Stimulated activated CD4-positive, alpha-beta T cell treated with anti-CD3 and anti-CD28 coated beads, Interleukin-1b, Interleukin-23, amount 100 ng/mL, for 48 hours (primary cell): ENCODE results near the gene PREB.
"Not testable (repeated sequence)": the region's sequence is repeated elsewhere in the genome, so short reads cannot be mapped to it uniquely, and the experiment has no call there.

Source experiments
- DNase-seq: peaks from one replicate; pipeline ENCODE4 v3.0.0-alpha.2; 2020

The PREB gene, protein sequence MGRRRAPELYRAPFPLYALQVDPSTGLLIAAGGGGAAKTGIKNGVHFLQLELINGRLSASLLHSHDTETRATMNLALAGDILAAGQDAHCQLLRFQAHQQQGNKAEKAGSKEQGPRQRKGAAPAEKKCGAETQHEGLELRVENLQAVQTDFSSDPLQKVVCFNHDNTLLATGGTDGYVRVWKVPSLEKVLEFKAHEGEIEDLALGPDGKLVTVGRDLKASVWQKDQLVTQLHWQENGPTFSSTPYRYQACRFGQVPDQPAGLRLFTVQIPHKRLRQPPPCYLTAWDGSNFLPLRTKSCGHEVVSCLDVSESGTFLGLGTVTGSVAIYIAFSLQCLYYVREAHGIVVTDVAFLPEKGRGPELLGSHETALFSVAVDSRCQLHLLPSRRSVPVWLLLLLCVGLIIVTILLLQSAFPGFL

DNA sequence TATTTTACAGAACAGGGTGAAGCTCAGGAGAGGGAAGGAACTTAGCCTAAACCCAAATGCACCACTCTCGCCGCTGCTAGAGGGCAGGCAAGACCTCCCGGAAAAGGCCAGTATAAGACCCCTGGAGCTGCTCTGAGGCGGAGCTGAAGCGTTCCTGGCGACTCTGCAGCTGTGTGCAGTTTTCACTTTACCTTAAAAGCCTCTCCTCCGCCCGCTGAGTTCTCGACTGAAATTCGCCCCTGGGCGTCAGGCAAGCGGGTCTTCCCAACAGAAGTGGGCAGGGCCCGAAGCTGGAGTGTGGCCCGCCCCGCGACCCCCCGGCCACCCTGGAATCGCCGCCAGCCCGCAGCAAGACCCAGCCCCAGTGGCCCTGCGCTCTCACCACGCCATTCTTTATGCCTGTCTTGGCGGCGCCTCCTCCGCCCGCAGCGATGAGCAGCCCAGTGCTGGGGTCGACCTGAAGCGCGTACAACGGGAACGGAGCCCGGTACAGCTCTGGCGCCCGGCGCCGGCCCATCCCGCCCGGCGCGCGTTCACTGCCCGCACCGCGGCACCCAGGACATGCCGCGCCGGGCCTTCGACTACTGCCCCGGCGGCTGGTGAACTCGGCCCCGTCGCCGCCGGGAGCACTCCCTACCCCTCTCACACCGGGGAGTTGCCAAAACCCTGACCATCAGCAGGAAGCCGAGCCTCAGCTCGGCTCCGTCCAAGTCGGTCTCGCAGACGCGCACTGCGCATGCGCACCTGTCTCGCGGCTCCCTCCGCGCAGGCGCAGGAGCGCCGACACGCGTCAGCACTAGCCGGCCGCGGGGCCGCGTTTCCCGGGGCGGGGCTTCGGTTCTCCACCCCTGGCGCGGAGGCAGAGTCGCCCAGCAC, at the start of gene PREB:
Gene PREB, minus strand, starts transcription at position 732 of the 876 bp plus-strand sequence. Its CDS starts 215 bp downstream, at position 517.
- DNase-seq: peak; percentile 97

DNA sequence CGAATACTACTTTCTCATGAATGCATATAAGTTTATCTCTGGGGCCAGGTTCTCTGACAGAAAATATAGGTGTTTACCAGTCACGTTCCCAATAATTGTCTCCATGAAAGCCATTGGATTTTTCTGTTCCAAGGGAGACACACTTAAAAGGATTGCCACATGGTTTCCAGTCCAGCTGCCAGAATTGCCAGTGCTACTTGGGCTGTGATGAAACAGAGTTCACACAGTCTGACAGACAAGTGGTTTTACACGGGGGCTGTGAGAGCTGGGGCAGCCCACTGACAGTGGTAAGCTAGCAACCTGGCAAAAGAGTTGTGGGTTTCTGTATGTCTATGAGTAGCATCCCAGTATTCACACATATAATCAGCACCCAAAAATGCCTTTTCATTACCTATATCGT, 49.7 kb upstream of the PREB start:
- DNase-seq: no peak

DNA sequence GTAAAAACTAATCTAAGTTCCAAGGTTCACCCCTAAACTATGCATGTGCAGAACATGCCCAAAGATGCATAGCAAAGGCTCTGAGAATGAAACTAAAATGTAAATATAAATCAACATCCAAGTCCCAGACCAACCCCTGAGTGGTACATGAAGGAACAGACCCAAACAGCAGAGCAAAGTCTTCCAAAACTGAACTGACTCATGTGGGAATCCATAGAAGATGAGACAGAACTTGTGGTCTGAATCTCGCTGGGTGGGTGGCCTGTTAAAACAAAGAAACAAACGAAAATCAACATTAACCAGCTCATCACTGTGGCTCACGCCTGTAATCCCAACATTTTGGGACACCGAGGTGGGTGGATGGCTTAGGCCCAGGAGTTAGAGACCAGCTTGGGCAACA, 47.9 kb upstream of the PREB start:
- DNase-seq: no peak

DNA sequence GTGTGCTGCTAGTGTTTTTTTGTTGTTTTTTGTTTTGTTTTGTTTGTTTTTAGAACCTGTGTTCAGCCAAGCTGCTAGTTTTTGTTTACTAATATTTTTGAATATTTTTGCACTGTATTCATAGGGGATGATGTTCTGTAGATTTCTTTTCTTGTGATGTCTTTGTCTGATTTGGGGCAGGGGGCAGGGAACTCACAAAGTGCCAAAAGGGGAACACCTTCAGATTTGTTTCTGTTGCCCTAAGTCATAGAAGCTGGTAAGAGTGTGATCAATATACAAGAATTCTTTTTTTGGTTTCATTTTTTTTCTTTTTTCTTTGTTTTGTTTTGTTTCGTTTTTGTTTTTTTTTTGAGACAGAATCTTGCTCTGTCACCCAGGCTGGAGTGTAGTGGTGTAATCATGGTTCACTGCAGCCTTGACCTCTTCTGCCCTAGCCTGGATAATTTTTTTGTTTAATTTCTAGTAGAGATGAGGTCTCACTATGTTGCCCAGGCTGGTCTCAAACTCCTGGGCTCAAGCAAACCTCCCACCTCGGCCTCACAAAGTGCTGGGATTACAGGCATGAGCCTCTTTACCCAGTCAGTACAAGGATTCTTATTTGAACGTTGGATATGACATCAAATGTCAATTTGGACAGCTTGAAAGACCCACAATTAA, 45.0 kb upstream of the PREB start:
- DNase-seq: no peak

DNA sequence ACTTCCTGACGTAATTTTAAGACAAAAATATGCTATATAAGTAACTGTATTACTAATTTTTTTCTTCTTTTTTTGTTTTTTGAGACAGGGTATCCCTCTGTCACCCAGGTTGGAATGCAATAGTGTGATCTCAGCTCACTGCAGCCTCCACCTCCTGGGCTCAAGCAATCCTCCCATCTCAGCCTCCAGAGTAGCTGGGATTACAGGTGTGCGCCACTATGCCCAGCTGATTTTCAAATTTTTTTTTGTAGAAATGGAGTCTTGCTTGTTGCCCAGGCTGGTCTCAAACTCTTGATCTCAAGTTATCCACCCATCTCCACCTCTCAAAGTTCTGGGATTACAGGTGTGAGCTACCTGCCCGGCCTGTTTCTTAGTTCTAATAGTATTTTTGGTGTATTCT, 44.0 kb upstream of the PREB start:
- DNase-seq: no peak

DNA sequence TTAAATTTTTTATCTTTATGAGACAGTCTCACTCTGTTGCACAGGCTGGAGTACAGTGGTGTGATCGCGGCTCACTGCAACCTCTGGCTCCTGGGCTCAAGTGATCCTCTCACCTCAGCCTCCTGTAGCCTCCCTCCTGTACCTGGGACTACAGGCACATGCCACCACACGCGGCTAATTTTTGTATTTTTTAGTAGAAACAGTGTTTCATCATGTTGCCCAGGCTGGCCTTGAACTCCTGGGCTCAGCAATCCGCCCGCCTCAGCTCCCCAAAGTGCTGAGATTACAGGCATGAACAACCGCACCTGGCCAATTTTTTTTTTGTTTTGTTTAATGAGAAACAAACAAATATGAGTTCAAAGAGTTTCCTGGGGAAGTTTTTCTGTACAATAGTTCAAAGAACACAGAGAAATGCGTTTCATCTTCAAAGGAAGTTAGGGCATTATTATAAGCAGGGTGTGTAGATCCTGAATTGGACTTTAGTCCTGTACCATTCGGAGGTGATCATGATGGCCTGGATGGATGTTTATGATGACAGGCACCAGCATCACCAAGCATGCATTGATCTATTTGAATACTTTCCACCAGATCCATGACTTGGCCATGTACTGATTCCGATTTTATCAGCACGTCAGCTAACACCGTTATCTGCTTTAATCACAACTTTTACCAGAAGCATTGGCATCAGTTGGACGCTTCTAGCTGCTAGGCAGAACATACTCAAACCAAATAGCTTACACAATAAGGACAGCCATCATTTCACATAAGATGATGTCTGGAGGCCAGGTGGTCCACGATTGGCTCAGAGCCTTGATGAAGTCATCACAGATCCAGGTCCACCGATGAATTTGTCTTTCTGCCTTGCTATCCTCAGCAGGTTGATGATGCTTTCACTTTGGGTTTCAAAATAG, 43.3 kb upstream of the PREB start:
- no peak for DNase-seq

DNA sequence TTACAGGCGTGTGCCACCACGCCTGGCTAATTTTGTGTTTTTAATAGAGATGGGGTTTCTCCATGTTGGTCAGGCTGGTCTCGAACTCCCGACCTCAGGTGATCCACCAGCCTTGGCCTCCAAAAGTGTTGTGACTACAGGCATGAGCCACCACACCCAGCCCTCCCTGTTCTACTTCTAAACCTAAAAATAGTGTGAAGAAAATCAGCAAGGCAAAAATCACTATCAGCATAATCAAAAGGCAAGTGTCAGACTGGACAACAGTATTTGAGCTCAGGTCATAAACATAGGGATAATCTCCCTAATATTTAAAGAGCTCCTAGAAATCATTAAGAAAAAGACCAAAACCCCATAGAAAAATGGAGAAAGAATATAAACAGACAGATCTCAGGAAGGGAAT, 41.3 kb upstream of the PREB start:
- DNase-seq: not testable (repeated sequence)

DNA sequence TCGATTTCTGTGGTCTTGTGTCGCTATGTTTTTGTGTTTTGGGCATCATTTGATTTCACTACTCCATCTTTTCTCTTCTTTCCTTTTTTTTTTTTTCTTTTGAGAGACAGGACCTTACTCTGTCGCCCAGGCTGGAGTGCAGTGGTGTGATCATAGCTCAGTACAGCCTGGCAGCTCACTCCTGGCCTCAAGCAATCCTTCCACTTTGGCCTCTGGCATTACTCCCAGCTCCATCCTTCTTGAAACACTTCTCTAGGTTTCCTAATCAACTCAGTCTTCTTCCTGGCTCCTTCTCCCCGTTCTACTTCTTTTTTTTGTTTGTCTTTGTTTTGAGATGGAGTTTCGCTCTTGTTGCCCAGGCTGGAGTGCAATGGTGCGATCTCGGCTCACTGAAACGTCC, 40.9 kb upstream of the PREB start:
- no peak for DNase-seq

DNA sequence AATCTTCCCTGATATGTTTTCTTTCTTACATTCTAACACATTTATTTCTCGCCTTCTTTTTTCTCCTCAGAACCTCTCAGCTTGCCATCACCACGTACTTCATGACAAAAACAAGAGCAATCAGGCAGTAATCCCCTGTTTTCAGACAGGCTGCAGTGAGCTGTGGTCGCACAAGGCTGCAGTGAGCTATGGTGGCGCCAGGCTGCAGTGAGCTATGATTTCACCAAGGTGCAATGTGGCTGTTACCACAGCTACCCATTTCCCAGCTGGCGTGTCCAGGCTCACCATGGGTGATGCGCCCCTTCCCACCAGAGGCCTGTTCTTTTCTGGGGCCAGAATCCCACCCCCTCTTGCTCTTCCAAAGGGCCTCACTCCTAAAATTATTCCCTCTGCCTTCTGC, 40.2 kb upstream of the PREB start:
- DNase-seq: no peak

DNA sequence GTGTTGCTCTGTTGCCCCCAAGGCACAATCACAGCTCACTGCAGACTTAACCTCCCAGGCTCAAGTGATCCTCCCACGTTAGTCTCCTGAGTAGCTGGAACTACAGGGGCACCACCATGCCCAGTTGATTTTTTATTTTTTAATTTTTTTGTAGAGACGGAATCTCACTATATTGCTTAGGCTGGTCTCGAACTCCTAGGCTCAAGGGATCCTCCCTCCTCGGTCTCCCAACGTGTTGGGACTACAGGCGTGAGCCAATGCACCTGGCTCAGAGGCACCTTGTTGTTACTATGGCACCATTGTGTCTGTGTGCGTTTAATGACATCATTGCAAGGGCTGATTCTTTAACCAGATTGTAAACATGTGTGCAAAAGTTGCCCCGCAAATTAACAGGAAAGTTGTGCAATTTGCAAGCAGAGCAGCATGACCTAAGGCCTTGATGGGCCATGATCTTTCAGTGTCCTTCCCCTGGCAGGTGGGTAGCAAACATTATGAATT, 37.0 kb upstream of the PREB start:
- DNase-seq: no peak

DNA sequence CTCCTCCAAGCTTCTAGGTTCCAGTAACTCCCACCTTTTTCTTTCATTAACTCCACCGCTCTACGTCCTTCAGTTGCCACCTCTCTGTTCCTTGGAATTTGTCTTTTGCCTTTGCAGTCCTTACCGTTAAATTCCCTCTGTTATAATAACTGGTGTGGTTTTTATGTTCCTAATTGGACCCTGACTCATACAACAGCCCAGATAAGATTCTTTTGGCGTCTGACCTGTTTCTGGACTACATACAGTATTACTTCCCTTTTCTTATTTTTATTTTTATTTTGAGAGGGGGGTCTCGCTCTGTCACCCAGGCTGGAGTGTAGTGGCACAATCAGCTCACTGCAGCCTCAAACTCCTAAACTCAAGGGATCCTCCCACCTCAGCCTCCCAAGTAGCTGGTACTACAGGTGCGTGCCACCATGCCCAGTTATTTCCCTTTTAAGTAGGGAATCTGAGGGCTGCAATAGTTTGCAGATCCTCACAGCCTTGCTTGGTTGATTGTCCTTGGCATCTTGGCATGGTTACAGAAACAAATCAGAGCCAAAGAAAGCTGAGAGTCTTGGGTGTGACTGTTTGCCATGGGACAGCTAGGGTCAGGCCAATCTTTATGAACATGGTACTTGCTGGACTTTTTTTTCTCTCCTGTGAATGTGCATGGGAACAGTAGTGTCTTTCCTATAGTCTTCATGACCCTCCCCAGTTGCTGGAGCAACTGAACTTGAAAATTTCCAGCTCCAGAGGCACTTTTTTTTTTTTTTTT, 36.3 kb upstream of the PREB start:
- no peak for DNase-seq

DNA sequence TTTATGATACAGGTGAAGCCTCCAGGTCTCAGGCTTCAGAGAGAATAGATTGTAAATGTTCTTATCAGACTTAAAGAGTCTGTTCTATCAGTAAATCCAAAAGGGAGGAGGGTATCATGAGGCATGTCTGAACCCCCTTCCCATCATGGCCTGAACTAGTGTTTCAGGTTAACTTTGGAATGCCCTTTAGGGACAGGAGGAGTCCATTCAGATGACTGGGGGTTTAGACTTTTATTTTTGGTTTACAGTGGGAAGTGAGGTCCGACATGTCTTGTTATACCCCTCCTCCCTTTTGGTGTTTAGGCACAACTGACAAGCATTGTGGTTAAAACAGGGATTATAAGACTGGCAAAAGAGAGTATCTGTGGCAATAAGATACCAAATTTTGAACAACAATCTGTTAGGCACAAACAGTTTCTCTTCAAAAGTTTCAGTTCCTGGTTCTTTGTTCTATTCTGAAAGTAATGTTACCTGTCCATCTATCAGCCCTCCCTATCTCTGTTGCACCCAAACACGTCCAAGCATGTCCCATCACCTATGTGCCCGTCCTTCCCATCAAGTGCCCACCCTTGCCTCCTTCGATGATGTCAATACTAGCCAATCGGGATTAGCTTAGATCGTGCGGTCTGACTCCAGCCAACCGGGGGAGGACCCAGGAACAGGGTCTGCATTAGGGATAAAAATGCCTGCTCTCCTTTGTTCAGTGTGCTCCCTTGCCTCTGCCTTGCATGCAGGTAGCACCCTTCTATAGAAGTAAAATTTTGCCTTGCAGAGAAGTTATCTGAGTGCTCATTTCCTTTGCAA, 30.7 kb upstream of the PREB start:
- no peak for DNase-seq

DNA sequence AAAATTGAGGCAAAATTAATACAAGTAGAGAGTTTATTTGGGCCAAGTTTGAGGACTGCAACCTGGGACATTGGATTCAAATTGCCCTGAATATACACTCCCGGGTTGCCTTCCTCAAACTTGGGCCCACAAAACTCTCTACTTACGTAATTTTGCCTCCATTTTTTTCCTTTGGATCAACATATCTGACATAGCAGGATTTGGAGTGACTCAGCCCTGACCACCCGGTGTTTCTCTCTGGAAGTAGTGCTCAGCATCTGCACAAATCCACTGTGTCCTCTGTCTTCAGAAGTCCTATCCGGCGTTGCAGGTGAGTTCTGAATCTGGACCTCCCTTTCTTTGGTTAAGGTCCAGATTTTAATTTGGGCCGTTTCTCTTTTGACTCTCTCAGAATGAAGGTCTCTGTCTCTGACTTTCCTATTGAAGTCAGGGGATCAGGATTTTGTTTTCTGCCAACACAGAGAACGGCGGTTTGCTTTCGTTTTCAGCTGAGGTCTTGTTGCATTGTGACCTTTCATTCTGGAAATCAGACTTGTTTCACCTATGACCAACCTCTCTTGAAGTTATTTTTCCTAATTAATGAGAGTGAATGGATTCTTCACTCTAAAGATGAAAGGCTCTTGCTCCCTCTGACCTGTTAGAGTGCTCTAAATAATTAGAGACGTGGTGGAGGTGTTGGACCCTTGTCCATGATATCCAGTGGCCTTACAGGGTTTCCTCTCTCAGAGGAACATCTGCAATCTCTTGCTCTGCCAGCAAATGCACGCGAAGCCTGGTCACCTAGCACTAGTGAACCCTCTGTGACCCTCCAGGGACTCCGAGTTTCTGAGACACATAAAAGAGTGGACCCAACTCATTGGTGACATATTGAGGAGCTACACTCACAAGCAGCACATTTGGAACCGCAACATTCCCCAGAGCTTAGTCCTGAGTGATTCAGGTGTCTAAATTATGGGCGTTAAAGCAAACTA, 28.0 kb upstream of the PREB start:
- DNase-seq: no peak

DNA sequence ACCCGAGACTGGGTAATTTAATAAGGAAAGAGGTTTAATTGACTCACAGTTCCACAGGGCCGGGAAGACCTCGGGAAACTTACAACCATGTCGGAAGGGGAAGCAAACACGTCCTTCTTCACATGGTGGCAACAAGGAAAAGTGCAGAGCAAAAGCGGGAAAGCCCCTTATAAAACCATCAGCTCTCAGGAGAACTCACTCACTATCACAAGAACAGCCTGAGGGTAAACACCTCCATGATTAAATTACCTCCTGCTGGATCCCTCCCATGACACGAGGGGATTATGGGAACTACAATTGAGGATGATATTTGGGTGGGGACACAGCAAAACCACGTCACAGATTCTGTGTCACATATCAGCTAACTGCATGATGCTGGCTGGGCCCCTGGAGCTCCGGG, 25.8 kb upstream of the PREB start:
- DNase-seq: no peak

DNA sequence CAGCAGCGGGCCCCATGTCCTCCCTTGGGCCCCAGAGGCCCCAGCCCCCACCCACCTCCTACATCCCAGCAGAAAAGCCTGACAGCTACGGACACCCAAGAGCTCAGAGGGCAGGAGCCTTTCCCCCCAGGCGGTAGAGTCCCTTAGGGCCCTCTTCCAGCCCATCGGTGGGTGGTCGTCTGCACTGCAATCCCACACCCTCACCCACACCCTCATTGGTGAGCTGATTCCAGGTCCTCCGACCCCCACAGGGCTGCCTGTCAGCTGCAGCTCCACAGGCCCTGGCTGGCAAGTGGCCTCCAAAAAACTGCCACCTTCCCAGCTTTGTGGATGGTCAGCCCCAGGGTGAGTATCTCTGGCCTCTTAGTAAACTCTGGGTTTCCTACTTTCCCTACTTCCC, 24.8 kb upstream of the PREB start:
- DNase-seq: no peak

DNA sequence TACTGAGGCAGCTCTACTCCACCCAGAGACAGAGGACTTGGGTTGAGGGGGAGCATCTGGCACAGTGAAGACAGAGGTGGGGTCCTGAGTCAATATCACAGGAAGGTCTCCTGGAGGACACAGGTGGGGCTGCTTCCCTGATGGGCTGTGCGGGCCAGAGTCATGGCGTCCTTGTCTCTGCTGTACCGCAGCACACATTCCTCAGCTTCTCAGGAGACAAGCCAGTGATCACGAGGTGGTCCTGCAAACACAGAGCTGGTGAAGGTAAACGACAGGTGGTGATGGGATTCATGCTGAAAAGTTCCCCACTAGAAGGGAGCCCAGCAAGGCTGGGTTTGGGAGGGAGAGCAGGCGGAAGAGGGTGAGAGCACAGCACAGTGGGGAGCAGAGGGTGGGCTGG, 24.0 kb upstream of the PREB start:
- no peak for DNase-seq

DNA sequence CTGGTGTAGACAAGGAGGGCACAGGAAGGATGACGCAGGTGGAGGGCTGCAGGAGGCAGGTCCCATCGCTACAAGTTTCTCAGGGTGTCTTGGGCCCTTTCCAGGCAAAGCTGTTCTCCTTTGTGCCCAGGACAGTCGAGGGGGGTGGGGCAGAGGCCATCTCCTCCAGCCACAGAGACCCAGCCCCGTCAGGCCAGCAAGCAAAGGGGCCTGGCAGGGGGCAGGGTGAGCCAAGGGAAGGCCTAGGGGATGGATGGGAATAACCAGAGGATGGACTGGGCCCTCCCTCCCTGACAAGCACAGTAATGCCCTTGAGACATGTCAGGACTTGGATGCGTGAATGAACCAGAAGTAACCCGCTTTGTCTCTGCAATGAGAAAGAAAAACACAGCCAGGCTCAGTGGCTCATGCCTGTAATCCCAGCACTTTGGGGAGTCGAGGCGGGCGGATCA, 20.7 kb upstream of the PREB start:
- no peak for DNase-seq

DNA sequence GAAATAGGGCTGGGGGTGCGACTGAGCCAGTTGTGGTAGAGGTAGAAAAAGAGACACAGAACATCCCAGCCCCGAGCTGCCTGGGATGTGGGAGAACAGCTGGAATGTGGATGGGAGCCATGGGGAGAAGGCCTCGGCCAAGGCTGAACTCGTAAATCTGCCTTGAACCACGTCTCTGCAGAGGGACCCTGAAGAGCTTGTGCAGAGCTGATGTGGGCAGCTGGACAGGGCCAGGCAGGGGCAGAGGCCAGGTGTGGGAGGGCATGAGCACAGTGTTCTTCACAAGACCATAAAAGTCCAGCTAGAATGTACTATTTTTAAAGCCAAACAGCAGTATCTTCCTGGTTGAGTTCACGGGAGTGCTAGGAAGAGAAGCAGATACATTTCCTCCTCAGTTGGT, 20.1 kb upstream of the PREB start:
- no peak for DNase-seq

DNA sequence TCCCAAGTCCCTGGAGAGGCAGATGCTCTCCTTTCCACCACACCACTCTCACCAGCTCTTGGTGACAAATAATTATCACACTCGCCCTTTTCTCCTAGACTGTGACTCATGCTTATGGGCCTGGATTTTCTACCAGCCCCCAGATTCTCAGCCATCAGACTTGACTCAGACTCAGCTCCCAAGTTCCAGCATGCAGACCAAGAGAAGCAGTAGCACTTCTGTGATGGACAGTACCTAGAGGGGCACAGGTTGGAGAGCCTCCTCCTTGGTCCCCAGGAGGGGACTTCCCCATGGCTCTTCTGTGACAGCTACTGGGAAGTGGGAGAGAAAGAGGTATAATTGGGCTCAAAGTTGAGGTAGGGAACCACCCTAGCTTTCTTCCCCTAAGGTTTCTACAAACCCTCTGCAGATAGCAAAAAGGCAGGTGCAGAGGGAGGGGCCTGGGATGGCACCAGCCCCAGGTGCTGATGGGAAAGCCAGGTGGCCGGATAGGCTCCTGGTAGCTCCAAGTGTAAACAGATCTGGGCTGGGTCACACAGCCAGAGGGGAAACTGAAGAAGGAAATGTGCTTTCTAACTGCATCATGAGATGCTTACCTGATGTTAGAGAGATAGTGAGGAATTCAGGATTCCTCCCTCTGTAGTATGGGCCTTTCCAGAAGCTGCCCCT, 18.5 kb upstream of the PREB start:
- DNase-seq: no peak
